HCEC 1CT (cell line): ENCODE data around the gene CEACAM16.
"Not testable (repeated sequence)": the region's sequence is repeated elsewhere in the genome, so short reads cannot be mapped to it uniquely, and the experiment has no call there.

Experiments used
- DNase-seq: peaks from one replicate; pipeline ENCODE4 v3.0.0-alpha.2; 2017

The CEACAM16 gene

DNA sequence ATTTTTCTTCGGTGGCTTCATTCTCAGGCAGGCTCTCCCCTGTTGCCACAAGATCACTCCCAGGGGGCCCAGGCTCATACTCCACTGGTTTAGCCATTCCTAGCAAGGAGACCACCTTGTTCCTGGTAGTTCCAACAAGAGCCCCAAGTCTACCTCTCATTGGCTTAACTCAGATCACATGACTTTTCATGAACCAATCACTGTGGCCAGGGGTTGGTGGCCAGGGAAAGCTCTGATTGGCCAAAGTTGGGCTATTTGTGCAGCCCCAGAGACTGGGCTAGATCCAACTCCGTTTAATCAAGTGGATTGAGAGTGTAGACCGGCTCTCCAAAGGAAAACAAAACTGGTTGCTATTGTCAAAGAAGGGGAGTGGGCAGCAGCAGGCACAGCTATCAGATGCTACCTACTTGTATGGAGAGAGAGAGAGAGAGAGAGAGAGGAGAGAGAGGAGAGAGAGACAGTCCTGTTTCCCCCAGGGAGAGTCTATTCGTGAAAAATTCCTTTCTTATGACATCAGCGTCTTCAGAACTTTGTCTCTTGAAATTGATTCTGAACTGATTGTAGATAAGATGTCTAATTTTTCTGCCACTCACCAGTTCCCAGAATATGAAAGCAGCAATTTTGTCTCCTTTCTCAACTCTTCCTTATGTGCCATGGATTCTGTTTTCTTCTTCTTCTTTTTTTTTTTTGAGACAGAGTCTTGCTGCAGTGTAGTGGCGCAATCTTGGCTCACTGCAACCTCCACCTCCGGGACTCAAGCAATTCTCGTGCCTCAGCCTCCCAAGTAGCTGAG, 21.7 kb upstream of the CEACAM16 start:
- peak; percentile 38 for DNase-seq

DNA sequence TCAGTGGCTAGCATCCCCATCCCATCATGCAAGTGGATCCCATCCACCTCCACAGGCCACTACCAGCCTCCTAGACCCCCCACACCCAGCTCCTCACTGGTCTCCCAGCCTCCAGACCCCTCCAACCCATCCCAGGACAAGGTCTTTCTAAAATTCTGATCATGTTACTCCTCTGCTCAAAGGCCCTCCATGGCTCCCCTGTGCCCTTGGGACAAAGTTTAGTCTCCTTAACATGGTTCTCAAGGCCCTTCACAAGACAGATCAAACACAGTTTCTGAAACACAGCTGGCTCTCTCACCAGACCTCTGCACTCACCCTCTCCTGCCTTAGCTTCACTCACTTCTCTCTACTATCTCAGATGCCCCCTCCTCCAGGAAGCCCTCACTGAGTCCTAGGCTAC, 18.4 kb upstream of the CEACAM16 start:
- DNase-seq, result no peak

- DNase-seq, result no peak
Measured at GRCh38 chr19:44681992-44682790, 16.8 kb upstream of the CEACAM16 start.

- DNase-seq, result no peak
Measured at GRCh38 chr19:44682807-44683206, 16.1 kb upstream of the CEACAM16 start.

DNA sequence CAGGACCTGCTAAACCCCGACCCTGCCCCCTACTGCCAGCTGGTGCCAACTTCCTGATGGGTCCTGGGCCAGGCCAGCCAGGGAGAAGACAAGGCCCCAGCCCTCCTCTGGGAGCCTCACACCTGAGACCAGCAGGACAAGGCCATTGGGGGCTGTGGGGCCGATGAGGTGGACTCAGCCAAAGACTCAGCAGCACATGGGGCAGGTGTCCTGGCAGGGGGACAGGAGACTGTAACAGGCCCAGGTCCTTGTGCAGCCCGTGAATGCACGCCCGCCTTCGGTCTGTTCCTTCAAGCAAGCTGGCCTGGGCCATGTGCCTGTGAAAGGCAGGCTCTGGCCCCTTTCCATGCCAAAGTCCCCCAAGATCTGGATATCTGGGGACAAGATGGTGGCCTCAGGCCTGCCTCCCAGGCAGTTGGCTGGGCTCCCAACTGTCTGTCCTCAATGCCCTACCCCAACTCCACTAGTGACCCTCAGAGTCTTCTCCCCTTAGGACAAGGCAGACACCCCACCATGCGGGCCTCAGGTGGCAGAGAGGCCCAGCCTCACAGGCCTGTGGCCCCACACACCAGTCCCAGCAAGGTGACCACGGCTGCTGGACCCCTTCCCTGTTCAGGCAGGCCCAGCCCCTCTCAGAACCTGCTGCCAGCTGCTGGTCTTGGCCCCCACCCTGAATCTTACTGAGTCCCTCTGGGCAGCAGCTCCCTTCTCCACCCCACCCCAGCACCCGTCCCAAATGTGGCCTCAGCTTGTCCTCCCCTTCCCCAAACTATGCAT, 15.3 kb upstream of the CEACAM16 start:
- DNase-seq, result no peak

GRCh38 chr19:44684396-44684795, 14.6 kb upstream of the CEACAM16 start:
- not testable (repeated sequence) for DNase-seq

GRCh38 chr19:44684892-44685863, 13.8 kb upstream of the CEACAM16 start:
- DNase-seq, result peak; percentile 95

DNA sequence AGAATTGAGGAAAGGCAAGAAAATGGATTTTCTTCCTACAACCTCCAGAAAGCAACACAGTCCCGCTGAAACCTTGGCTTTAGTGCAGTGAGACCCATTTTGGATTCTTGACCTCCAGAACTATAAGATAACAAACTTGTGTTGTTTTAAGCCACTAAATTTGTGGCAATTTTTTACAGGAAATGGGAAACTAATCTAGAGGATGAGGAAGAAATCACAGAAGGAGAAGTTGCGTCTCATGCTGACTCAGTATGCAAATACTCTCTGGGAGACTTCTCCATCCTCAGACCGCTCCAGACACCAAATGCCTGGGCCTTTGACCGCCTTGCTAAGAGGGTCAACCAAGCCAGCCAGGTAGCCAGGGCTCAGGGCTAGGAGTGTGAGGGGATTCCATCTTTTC, 13.1 kb upstream of the CEACAM16 start:
- peak; percentile 48 for DNase-seq

DNA sequence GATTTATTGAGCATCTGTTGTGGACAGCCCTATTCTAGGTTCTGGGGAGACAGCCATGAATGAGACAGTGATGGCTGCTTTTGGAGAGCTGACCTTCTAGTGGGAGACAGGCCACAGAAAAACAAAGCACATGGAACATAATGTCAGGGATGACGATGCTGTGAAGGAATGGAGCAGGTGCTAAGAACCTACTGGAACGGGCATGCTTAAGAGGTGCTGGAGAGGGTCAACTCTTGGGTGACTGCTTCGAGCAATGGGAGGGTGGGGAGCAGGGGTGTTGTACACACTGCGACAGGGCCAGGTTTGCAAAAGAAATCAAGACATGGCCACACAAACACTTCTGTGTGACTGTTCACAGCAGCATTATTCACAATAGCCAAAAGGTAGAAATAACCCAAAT, 12.1 kb upstream of the CEACAM16 start:
- DNase-seq, result no peak

GRCh38 chr19:44687888-44688287, 11.1 kb upstream of the CEACAM16 start:
- DNase-seq, result no peak

DNA sequence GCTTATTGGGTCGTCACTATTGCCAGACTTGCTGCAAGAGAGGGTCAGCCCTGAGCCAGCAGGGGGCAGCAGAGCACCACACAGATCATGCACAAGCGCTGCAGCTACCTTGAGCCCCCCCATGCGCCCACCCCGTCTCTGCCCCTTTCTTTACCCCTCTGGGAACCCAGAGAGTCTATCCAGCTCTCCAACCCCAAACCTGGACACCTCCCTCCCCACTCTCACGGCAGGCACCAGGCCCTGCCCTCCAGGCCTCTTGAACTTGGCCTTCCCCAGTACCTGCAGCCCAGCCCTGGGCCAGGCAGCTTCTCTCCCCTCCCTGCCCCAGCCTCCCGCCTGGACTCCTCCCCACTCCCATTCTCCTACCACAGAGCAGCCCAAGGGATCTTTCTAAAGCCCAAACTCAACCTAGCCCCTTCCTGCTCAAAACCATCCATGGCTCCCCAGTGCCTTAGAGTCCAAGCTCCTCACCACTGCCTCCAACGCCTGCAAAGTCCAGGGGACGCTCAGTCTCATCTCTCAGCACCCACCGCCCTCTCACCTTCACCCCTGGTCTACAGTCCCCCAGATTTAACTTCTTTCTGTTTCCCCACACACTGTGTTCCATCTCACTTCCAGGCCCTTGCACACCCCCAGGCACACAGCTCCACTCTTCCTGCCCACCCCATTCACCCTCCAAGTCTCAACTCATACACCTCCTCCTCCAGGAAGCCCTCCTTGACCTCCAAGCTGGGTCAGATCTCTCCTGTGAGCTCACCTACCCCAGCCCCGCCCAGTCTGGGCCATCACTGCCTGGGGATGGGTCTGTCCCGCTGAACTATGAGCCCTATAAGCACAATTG, 9.4 kb upstream of the CEACAM16 start:
- DNase-seq, result peak; percentile 39

DNA sequence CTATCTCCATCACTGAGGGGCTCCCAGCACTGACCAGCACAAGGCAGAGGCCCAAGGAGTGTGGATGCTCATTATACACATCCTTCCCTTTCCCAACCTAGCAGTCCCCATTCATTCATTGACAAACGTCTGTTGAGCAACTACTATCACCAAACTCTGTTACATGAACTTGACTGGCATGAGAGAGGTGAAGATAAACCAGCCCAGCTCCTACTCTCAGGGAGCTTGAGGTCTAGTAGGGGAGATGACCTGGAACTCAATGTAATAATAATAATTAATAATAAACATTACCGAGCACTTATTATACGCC, 8.9 kb upstream of the CEACAM16 start:
- no peak for DNase-seq

GRCh38 chr19:44692379-44692721, 6.6 kb upstream of the CEACAM16 start:
- no peak for DNase-seq

DNA sequence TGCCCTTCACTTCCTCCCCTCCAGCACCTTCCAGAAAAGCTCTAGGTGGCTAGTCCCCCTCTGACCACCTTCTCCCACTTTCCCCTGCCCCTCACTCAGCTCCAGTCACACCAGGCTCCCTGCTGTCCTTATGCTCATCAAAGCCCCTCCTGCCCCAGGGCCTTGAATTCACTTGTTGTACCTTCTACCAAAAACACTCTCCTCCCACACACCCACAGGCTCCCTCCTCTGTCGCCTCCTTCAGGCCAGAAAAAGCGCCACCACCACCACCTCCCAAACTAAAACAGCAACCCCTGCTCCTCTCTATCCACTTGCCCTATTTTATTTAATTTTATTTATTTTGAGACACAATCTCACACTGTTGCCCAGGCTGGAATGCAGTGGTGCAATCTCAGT, 4.8 kb upstream of the CEACAM16 start:
- DNase-seq, result no peak

DNA sequence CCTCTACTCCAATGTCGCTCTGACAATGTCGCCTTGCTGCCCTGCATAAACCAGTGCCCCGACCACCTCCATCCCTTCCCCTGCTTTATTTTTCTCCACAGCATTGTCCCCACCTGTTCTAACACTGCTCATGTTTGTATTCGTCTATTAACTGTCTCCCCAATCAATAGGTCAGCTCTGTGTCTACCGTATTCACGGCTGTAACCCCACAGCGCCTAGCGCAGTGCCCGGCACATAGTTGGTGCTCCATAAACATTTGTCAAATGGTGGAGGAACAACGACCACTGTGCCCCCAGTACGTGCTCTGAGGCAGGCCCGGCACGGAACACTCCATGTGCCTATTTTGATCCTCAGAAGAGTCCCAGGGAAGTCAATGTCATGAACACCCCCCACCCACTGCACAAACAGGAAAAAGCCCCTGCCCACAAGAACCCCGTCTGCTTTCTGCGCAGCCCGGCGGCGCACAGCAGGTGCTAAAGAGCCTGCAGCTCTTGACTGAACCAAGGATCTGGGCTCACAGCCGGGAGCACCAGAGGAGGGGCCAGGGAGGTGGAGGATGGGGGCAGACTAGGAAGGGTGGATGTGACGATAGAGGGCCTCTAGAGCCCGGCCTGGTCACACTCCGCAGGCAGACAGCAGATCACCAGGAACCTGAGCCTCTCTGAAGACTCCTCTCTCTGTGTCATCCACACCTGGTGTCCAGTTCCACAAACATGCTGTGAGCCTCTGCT, 1.8 kb upstream of the CEACAM16 start:
- no peak for DNase-seq

DNA sequence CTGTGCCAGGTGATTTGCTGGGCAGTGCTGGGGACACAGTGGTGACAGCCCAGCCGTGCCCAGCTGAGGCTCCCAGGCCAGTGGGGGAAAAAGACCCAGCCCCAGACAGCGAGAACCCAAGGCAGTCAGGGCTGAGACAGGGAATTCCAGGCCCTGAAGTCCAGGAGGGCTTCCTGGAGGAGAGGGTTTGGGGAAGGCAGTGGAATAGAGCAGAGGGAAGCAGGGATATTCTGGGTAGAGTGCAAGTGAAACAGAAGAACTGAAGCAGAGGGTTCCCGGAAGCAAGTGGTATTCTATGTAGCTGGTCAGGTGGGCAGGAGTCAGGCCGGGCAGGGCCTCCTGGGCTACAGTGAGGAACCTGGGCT, 1.3 kb upstream of the CEACAM16 start:
- DNase-seq, result no peak

DNA sequence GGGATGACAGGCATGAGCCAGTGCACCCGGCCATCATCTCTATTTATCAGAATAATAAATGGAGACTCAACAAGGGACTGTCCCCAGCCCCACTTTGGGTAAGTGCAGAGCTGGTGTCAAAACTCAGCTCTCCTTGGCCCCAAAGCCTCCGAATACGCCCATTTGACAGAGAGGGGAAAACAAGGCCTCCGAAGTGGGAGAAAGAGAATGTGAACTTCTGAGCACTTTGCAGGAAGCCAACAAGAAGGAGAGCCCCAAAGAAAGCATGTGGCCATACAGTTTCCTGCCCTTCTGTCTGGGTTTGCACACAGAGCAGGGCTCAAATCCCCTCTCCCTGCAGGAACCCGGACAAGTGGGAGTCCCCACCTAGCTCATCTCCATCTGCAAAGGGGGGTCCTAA, 1.6 kb downstream of the CEACAM16 start:
- no peak for DNase-seq

DNA sequence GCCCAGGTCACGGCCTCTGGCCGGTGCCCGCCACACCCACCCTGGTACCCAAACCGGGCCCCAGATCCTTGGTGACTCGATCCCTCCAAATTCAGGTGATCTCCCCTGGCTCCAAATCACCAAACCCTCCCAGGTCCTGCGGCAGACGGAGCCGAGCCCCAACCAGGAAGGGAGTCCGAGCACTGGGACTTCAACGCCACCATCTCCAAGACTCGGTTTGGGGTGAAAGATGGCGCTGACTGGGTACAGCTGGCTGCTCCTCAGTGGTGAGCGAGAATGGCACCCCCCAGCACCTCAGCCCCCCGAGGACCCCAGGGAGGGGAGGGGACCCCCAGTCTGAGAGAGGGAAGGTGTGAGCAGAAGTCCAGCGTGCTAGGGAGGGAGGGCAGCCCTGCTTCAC, 2.3 kb downstream of the CEACAM16 start:
- DNase-seq, result no peak

- no peak for DNase-seq
Measured at GRCh38 chr19:44702551-44703176, 3.7 kb downstream of the CEACAM16 start.

GRCh38 chr19:44703336-44704078, 4.6 kb downstream of the CEACAM16 start:
- no peak for DNase-seq
